K562 (cell line): ENCODE data around the gene SLC38A2. TPM values are rescaled to one million over a fixed set of nuclear protein-coding genes. Genes with fewer than 3 reads are reported as not detected.

Source experiments
- ATAC-seq: fragments of 200-7000 bp; cut with Tn5 transposase; 3 replicates; pipeline ENCODE4 v1.9.1; 2020; ENCODE audit warnings: moderate library complexity
- BruUV-seq: library from RNA; stranded (reverse); fragments of 400-500 nt; replicated peaks from 2 replicates; lab custom pipeline; 2021; lab: Mats Ljungman, UMichigan
- CTCF ChIA-PET: fragments of 300-600 bp; formaldehyde crosslinking; extraction: SDS; loops from one replicate; lab custom pipeline; 2021; ENCODE audit warnings: low intra/inter-chr PET ratio; lab: Yijun Ruan, JAX
- POLR2A ChIA-PET: fragments of 300-600, 350-650 bp; sonication (Branson Sonifier 250); formaldehyde crosslinking; extraction: SDS; loops from one replicate; lab custom pipeline; 2021; ENCODE audit warnings: antibody characterized with exemption, inconsistent platforms; lab: Yijun Ruan, JAX
- DNase-seq, 4 experiments: peaks; one replicate each; pipeline versions ENCODE4 v3.0.0 to v3.0.0-alpha.2; 2011 to 2018; ENCODE audit warnings: low spot score in 3 of 4, mixed read lengths in 3 of 4; ENCODE audit errors: extremely low read depth in 1 of 4
- FAIRE-seq: peaks from 2 replicates; lab custom pipeline; 2011; peaks lifted over from hg19 to GRCh38; lab: Jason Lieb, UNC
- H2AFZ ChIP-seq: 2 replicates; pipeline ENCODE4 v1.6.0; 2011; ENCODE audit warnings: low read depth, low read length, control low read depth, inconsistent platforms
- H3K27ac ChIP-seq: fragments of 200-600 bp; 3 replicates; pipeline ENCODE4 v1.8.0; 2011; ENCODE audit warnings: low read depth, mild to moderate bottlenecking, control low read depth, inconsistent platforms, low read length, moderate library complexity, mixed read lengths; ENCODE audit errors: extremely low read depth
- H3K27me3 ChIP-seq, 2 experiments: fragments of 300-600 bp in 1 of 2; 2 replicates in 1 of 2; 3 replicates in 1 of 2; pipeline versions ENCODE4 v1.6.0 to v1.8.0; 2011; ENCODE audit warnings: inconsistent platforms in 2 of 2, low read length in 2 of 2, mild to moderate bottlenecking in 1 of 2, mixed read lengths in 1 of 2, moderate library complexity in 1 of 2; ENCODE audit not compliant: control insufficient read depth in 2 of 2, insufficient read depth in 2 of 2
- H3K36me3 ChIP-seq: fragments of 300-600 bp; 3 replicates; pipeline ENCODE4 v1.8.0; 2011; ENCODE audit warnings: mild to moderate bottlenecking, low read length, inconsistent platforms; ENCODE audit not compliant: control insufficient read depth, insufficient read depth
- H3K4me1 ChIP-seq, 2 experiments: fragments of 200-600 bp in 1 of 2; replicated peaks in 1 of 2; 2 replicates in 1 of 2; 3 replicates in 1 of 2; pipeline versions ENCODE4 v1.5.1 to v1.8.0; 2011; ENCODE audit warnings: inconsistent platforms in 2 of 2, low read length in 2 of 2, mild to moderate bottlenecking in 1 of 2, mixed read lengths in 1 of 2, moderate library complexity in 1 of 2; ENCODE audit not compliant: control insufficient read depth in 2 of 2, insufficient read depth in 2 of 2
- H3K4me2 ChIP-seq: 2 replicates; pipeline ENCODE4 v1.6.1; 2011; ENCODE audit warnings: low read length, control low read depth, inconsistent platforms, mixed read lengths; ENCODE audit not compliant: insufficient read depth
- H3K4me3 ChIP-seq: fragments of 200-600 bp; sonication (generic), shearing (Covaris generic); 2 replicates; pipeline ENCODE4 v1.5.1; 2016; ENCODE audit warnings: control low read depth, inconsistent platforms
- H3K79me2 ChIP-seq: fragments of 200-600 bp; 3 replicates; pipeline ENCODE4 v1.8.0; 2011; ENCODE audit warnings: low read length, inconsistent platforms; ENCODE audit not compliant: control insufficient read depth, insufficient read depth
- H3K9ac ChIP-seq, 2 experiments: 2 replicates each; pipeline versions ENCODE4 v1.6.0 to v1.6.1; 2011; ENCODE audit warnings: low read depth in 2 of 2, low read length in 2 of 2, control low read depth in 1 of 2, inconsistent platforms in 1 of 2, mild to moderate bottlenecking in 1 of 2, mixed read lengths in 1 of 2; ENCODE audit not compliant: insufficient read depth in 1 of 2
- H3K9me1 ChIP-seq: one replicate; pipeline ENCODE4 v1.6.0; 2011; ENCODE audit warnings: inconsistent platforms, mild to moderate bottlenecking, low read length, moderate library complexity; ENCODE audit not compliant: control insufficient read depth, insufficient read depth
- H3K9me3 ChIP-seq: replicated peaks from 2 replicates; pipeline ENCODE4 v1.5.1; 2011; ENCODE audit warnings: low read depth, low read length, inconsistent platforms; ENCODE audit not compliant: control insufficient read depth, insufficient read depth
- H4K20me1 ChIP-seq: replicated peaks from 2 replicates; pipeline ENCODE4 v1.6.1; 2011; ENCODE audit warnings: low read length, inconsistent platforms, mixed read lengths; ENCODE audit not compliant: control insufficient read depth, insufficient read depth
- ESRRA ChIP-seq: fragments of 450-650 bp; IDR thresholded peaks from 2 replicates; pipeline ENCODE4 v1.6.1; 2014; ENCODE audit warnings: low read depth, mild to moderate bottlenecking, moderate library complexity, borderline replicate concordance
- RAD21 ChIP-seq, 2 experiments: fragments of 250-450 bp in 1 of 2; fragments of 450-650 bp in 1 of 2; sonication (Bioruptor Pico) in 1 of 2; formaldehyde crosslinking in 1 of 2; IDR thresholded peaks in 1 of 2; conservative IDR thresholded peaks in 1 of 2; 2 replicates each; pipeline versions ENCODE4 v1.4.0 to v1.8.0; 2020 to 2022; ENCODE audit warnings: mild to moderate bottlenecking in 2 of 2, moderate library complexity in 1 of 2
- SNRNP70 ChIP-seq: fragments of 200-400 bp; formaldehyde crosslinking; optimal IDR thresholded peaks from 2 replicates; pipeline ENCODE3; 2017; ENCODE audit warnings: low read depth, low read length
- ZNF586 ChIP-seq: fragments of 450-650 bp; formaldehyde crosslinking; conservative IDR thresholded peaks from 2 replicates; pipeline ENCODE4 v1.4.0; 2020; ENCODE audit warnings: mild to moderate bottlenecking, moderate library complexity
- whole genome bisulfite sequencing: fragments of 100-300 bp; shearing (Covaris generic); methylation state at CpG from one replicate; pipeline ENCODE4 v1.1.6; 2016; ENCODE audit warnings: low coverage, mixed read lengths; ENCODE audit not compliant: insufficient coverage; ENCODE audit errors: missing lambda C conversion rate; 5-methylcytosine and 5-hydroxymethylcytosine counted together
- in situ Hi-C: fragments of 300-500 bp; cut with MboI; formaldehyde crosslinking; loops from 4 replicates; pipeline ENCODE4 v1.15.0; 2018; ENCODE audit warnings: inconsistent platforms, mixed read lengths
- intact Hi-C: fragments of 100-400 bp; cut with micrococcal nuclease; formaldehyde crosslinking; loops from 2 replicates; pipeline ENCODE4 v1.14.2; 2022
- polyA plus RNA-seq, 8 experiments: library from polyadenylated mRNA; depleted of rRNA in 4 of 8; stranded (reverse) in 5 of 8; unstranded in 3 of 8; fragments of >200 nt; fragmentation: Nextera tagmentation in 2 of 8; fragmentation: Illumina TruSeq in 1 of 8; extraction: Ambion mirVana in 2 of 8; extraction: Trizol in 1 of 8; gene quantifications; 2 replicates each; pipeline versions ENCODE4 v1.2.1 to v1.2.3, GENCODE V29; 2011 to 2014; ENCODE audit warnings: inconsistent platforms in 1 of 8, missing spikeins in 1 of 8
- total RNA-seq, 7 experiments: library from RNA; depleted of rRNA in 6 of 7; stranded (reverse); fragments of >200 nt in 6 of 7; fragmentation: Illumina TruSeq in 2 of 7; extraction: Trizol in 2 of 7; gene quantifications; 2 replicates each; pipeline versions ENCODE4 v1.2.1 to v1.2.3, GENCODE V29; 2011 to 2021; ENCODE audit warnings: low replicate concordance in 1 of 7
- TF ChIP-seq, protein P1 (sequence below), 2 experiments: fragments of 450-650 bp; formaldehyde crosslinking in 1 of 2; IDR thresholded peaks; 2 replicates each; pipeline versions ENCODE4 v1.4.0 to v1.6.1; 2014 to 2020; ENCODE audit warnings: mild to moderate bottlenecking in 2 of 2, borderline replicate concordance in 1 of 2, low read depth in 1 of 2

SLC38A2 gene
- total and polyA plus RNA-seq, 9 of the 15 experiments (the other 6 are each of a cell fraction or from before 2014, with no cell fraction given) = 98.7 to 292 (median 143) TPM

DNA sequence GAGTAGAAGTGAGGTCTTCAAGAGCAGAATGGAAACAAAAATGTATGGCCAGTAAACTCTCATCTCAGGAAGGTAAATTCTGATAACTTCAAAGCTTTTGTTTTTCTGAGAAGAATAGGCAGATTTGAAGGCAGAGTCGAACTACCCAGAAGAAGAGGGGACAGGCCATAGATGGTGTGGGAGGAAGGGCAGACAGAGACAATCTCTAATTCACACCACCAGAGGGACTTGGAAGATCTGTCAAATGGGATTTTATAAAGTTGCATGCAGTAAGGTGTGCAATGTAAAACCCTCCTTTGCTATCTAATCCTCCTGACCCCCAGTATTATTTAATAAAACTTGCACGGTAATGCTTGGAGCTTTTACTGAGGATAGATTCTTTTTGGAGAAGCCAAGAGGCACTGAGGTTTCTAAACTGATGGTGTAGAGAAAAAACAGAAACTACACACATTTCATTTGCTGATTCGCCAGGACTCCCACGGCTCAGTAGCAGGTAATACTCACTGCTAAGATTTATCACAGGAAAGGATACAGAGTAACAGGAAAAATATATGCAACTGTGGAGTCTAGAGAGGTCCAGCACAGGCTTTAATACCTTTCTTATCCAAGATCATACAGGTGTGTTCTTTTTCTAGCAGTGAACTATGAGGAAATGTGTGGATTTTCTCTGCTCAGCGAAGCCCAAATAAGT is 18.3 kb downstream of the SLC38A2 start:
- Histone ChIP-seq H4K20me1 (0 out of 2 replicates have a peak, but pooled peaks cover 3% of the 10 kb centered on the region), H3K4me3 (no peak overlapping the region), H3K9ac (no peak overlapping the region), H3K79me2 (no peaks in the 10 kb centered on the region), H2AFZ (0 out of 2 replicates have a peak overlapping the region, but pooled peaks have one; percentile 3), H3K4me2 (no peak overlapping the region), H3K27ac (no peak overlapping the region), H3K27me3 (no peaks in the 10 kb centered on the region), H3K4me1 (no peaks in the 10 kb centered on the region; a peak in 1 of 5 replicates), H3K9me1 (no peaks in the 10 kb centered on the region), H3K9me3 (no peaks in the 10 kb centered on the region), H3K36me3 (peaks cover 7% of the 10 kb centered on the region; the same call in 2 of the 3 replicates)
- ChIA-PET CTCF (interaction anchor here (0.6 kb wide), 1 partner anchor 38 kb away, joined by 3 read pairs; no protein-coding TSS in a partner anchor), POLR2A (no interaction called here)
- intact Hi-C loops = no loop called here
- in situ Hi-C loops = loop anchor here (10.0 kb wide), 1 partner anchor 311 kb away; no protein-coding TSS in a partner anchor
- DNase-seq (peak in 2 of 4 experiments; percentile 17 to 24), FAIRE-seq (no peak), ATAC-seq (no peak)
- no TSS peak for BruUV-seq
- WGBS = 12% methylated on average over 5 of the region's 5 CpGs
- TF ChIP-seq ZNF586 (CRISPR knock-in tag) (no peak), SNRNP70 (no peak), ESRRA (no peak), RAD21 (CRISPR knock-in tag; conservative IDR thresholded peaks at IDR 0.05 in 1 of 2, IDR thresholded peaks at IDR 0.05 in 1 of 2) (peak; percentile 17 to 61; a peak in 2 of 4 replicates)
- TF ChIP-seq, protein P1, sequence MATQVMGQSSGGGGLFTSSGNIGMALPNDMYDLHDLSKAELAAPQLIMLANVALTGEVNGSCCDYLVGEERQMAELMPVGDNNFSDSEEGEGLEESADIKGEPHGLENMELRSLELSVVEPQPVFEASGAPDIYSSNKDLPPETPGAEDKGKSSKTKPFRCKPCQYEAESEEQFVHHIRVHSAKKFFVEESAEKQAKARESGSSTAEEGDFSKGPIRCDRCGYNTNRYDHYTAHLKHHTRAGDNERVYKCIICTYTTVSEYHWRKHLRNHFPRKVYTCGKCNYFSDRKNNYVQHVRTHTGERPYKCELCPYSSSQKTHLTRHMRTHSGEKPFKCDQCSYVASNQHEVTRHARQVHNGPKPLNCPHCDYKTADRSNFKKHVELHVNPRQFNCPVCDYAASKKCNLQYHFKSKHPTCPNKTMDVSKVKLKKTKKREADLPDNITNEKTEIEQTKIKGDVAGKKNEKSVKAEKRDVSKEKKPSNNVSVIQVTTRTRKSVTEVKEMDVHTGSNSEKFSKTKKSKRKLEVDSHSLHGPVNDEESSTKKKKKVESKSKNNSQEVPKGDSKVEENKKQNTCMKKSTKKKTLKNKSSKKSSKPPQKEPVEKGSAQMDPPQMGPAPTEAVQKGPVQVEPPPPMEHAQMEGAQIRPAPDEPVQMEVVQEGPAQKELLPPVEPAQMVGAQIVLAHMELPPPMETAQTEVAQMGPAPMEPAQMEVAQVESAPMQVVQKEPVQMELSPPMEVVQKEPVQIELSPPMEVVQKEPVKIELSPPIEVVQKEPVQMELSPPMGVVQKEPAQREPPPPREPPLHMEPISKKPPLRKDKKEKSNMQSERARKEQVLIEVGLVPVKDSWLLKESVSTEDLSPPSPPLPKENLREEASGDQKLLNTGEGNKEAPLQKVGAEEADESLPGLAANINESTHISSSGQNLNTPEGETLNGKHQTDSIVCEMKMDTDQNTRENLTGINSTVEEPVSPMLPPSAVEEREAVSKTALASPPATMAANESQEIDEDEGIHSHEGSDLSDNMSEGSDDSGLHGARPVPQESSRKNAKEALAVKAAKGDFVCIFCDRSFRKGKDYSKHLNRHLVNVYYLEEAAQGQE (IDR thresholded peaks at IDR 0.05; ENCODE audit: borderline replicate concordance) = peak; percentile 29; the same call in 1 of the 2 replicates
- TF ChIP-seq, protein P1 (CRISPR knock-in tag; IDR thresholded peaks at IDR 0.05; ENCODE audit: low read depth) = no peak
